SK-MEL-5 (cell line): ENCODE results near the gene ESPN. TPM values are rescaled to one million over a fixed set of nuclear protein-coding genes. Genes with fewer than 3 reads are reported as not detected.
A peak's percentile ranks its signal among the peaks of the same experiment; 100 is the strongest.

Experiments
- DNase-seq: peaks from one replicate; pipeline ENCODE4 v3.0.0-alpha.2; 2016; ENCODE audit warnings: low read depth, low spot score
- in situ Hi-C: cut with HindIII; loops from 2 replicates; pipeline ENCODE4 v1.10.0; 2016; ENCODE audit warnings: low sequenced_read_pairs, high pct_unique_total_duplicates, low pct_unique_long_range_greater_than_20kb
- total RNA-seq: library from RNA; depleted of rRNA; stranded (reverse); fragments of >200 nt; shearing (Covaris generic); gene quantifications from 2 replicates; pipeline ENCODE4 v1.2.3, GENCODE V29; 2014

Gene ESPN
- total RNA-seq, 1 experiment from 2014 or later = 0.40 TPM

DNA sequence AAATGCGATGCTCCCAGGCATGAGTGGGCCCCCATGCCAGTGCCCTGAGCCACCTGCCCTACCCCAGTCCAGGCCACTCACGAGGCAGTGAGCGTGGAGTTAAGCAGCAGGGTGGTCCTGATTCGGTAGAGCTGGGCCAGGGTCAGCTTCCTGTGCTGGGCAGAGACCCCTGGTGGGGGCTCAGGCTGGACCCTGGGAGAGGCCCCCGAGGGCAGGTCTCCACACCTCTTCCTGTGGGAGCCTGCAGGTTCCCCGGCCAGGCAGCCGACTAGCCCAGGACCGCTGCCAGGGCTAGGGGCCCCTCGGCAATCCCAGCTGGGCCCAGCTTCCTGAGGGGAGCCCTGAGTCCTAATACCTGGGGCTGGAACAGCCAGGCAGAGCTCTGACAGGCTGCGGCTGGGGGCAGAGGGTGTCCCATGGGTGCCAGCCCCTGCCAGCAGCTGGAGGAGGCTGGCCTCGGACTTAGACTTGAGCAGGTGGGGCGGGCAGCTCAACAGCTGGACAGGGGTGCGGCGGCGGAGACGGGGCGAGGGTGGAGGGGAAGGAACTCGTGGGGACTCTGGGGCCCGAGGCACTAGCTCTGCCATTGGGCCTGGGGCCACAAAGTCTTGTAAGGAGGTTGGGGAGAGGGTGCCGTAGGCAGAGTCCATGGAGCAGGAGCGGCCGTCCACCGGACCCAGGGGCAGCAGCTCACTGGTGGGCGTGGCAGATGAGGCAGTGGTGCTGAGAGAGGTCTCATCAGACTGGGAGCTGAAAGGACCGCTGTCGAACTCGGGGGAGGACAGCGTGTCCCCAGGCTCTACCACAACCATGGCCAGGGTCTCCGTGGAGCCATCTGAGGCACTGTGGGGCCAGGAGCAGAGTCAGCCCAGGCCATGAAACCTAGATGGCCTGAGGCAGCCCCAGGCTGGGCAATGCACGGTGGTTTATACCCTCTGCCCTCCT is 43.4 kb downstream of the ESPN start:
- DNase-seq = no peak
- in situ Hi-C loops = no loop called here

DNA sequence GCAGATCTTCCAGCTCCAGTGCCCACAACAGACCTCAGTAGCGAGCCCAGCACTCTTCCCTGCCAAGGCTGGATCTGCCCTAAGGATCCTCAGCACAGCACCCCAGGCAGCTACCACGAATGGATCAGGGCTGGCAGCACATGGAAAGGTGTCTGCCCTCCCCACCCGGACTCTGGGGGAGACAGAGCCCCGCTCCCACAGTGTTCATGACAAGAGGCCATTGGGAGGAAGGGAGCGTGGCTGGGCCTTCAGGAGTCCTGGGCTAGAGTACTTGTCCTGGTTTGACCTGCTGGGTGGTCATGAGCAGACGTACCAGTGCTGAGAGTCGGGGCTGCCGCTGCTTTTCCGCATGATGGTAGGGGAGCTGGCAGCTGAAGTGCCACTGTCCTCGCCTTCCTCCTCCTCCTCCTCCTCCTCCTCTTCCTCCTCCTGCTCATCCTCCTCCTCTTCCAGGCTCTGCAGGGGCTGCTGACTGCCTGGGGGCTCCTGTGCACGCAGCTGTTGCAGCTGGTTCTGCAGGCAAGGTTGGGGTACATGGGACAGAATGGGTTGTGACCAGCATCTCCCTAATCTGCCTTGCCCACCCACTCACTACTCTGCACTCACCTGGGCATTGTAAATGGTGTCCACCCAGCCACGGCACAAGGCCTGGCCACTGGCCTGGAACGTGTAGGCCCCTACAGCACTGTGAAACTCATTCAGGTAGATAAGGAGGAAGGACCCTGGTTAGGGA is 44.3 kb downstream of the ESPN start:
- in situ Hi-C loops = no loop called here
- DNase-seq = no peak

DNA sequence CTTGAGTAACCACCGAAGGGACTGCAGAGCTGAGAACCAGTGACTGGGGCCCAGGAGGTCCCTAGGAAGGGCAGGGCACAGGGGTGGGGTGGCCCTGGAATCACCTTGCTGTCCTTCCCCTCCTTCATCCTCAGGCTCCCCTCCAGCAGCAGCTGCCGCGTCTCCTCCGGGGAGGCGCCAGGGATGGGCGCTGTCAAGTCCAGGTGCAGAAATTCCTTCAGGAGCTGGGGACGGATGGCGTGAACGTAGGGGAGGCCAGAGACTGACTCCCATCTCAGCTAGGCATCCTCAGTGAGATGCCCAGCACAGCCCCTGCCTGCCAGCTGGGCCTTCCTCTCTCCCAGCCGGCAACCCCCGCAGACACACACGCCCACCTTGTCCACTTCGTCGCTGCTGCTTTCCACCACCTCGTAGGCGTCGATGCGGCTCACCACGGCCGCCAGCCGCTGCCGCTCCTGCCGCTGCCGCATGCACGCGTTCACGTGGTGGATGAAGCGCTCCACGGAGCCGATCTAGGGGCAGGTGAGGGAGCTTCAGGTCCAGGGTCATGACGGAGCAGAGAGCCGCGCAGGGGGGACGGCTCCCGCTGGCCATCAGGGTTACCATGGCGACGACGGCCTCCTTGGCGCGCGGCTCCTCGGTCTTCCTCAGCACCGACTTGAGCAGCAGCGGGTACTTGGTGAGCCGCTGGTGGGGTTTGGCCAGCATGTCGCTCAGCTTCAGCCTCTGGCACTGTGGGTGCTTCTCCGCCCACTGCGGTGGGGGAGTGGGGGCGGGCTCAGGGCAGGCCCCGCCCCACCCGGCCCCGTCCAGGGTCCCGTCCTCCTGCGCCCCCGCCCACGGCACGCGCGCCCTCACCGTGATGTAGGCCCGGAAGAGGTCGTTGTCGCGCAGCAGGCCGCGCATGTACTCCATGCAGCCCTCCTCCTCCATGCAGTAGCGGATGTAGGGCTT is 45.8 kb downstream of the ESPN start:
- no peak for DNase-seq
- in situ Hi-C loops = no loop called here

DNA sequence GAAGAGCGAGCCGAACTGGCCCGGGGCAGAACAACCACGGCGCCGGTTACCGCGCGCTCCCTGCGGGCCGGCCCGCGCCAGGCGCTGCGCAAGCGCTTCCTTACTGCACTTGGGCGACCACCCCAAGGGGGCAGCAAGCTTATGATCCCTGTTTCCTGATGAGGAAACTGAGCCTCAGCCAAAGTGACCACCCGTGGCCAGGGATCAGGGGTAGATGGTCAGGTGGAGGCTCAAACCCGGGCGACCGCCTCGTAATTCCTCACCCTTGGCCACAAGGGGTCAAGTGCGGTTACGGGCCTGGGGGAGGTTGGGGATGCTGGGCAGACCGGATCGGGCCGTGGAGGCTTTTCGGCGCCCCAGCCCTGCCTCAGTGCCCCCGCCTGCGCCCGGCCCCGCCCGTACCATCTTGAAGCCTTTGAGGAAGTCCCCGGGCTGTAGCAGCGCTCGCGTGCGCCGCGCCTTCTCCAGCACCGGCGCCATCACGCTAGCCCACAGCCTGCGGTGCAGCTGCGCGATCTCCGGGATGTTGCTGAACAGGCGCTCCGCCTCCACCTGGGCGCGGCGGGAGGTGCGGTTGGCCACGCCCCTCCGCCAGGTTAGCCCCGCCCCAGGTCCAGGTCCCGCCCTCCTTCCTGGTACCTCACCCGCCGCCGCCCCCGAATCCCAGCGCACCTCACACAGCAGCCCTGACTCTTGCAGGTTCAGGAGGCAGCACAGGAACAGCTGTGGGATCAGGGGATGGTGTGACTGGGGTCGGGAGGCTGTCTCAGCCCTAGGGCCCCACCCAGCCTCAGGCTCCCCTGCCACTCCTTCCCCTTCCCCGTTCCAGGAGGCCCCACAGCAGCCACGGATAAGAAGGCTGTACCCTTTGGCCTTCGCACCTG is 46.8 kb downstream of the ESPN start:
- DNase-seq = no peak

DNA sequence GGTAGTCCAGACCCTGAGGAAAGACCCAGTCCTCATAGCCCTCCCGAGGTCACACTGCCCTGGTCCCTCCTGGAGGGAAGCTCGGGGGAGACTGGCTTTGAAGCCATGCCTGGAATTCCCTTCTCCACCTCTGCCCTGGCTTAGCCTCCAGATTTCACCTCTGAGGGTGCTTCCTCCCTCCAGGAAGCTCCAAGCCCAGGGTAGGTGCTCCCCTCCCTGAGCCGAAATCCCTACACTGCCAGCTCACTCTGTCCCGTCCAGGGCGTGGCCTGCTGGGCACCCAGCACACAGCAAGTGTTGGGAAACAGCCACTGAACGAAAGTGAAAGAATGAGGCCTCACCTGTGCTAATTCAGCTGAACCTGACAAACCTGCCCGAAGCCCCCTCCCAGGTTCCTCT is 47.4 kb downstream of the ESPN start:
- in situ Hi-C loops = no loop called here
- DNase-seq = no peak

More for the DNA sequence above, 46.8 kb downstream of the ESPN start:
- in situ Hi-C loops = no loop called here

DNA sequence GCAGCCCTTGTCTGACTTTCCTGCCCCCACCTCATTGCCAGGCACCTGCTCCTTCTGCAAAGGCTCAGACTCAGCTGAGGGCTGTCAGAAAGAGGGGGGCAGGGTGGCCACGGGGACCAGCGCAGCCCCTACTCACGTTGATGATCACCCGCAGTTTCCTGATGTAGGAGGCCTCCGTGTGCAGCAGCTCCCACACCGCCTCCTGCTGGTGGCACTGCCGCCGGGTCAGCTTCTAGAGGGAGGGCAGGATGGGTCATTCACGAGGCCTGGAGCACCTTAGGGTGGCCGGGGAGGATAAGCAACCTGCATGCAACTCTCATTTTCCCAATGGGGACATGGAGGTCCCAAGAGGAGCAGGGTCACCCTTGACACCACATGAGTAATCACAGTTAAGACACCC is 47.8 kb downstream of the ESPN start:
- no peak for DNase-seq
- in situ Hi-C loops = no loop called here

DNA sequence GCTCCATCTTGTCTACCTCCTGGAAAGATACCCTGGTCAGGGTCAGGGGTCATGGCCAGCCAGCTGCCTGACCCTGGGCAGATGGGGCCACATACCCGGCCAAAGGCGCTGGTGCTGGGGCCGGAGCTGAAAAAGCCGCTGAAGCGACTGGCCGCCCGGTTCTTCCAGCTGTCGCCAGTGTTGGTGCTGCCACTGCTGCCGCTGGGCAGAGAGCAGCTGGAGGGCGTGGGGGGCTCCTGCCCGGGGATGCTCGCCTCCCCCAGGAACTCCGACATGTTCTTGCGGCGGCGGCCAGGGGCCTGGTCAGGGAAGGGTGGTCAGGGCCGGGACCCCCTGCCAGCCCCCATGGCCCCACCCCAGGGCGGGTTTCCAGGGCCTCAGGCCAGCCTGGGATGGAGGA is 48.6 kb downstream of the ESPN start:
- in situ Hi-C loops = no loop called here
- no peak for DNase-seq

DNA sequence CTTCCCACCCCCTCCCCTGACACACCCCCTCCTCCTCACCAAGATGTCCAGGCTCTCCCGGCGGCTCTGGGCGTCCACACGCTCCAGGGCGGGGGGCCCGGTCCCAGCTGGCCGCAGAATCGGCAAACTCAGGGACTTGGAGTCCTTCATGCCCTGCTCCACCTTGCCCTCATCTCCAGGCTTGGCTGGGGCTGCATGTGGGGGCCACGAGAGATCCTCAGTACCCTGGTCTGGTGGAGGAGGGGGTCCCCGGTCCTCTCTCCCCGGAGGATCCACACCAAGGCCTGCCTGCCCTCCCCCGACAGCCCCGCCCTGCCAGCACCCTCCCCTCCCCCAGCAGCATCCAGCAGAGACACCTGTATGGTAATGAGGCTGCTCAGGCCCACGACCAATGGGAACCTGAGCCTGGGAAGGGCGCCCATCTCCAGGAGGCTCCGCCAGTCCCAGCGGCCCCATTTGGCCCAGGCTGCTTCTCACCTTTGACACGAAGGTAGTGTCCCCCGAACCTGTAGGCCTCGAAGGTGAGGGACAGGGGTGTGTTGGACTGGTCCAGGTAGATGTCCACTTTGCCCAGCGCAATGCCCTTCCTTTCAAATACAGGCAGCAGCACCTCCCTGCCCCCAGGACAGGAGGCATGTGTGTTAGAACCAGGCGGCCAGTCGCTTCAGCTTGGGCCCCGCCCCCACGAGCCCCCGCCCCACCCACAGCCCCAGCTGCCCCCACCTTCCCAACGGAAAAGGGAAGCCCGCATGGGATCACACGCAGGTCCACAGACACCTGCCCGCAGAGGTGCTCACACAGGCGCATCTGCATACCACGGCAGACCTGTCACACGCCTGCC is 49.6 kb downstream of the ESPN start:
- in situ Hi-C loops = no loop called here

DNA sequence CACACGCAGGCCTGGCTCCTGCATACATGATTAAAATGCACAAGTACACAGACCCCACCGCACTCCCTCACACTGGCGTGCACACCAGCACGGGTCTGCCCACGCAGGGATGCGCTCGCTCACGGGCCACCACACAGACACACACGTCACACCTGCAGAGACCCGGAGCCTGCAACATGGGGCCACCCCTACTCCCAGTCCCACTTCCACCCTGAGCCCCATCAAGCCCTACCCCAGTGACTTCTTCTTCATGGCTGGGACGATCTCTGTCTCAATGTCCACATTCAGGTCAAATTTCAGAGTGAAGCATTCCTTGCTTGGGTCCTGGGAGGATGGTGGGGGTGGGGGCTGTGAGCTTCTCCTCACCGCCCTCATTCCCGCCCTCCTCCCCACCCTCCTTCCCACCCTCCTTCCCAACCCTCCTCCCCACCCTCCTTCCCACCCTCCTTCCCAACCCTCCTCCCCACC is 50.3 kb downstream of the ESPN start:
- in situ Hi-C loops = no loop called here
- DNase-seq = no peak

More for the DNA sequence above, 49.6 kb downstream of the ESPN start:
- DNase-seq = no peak

DNA sequence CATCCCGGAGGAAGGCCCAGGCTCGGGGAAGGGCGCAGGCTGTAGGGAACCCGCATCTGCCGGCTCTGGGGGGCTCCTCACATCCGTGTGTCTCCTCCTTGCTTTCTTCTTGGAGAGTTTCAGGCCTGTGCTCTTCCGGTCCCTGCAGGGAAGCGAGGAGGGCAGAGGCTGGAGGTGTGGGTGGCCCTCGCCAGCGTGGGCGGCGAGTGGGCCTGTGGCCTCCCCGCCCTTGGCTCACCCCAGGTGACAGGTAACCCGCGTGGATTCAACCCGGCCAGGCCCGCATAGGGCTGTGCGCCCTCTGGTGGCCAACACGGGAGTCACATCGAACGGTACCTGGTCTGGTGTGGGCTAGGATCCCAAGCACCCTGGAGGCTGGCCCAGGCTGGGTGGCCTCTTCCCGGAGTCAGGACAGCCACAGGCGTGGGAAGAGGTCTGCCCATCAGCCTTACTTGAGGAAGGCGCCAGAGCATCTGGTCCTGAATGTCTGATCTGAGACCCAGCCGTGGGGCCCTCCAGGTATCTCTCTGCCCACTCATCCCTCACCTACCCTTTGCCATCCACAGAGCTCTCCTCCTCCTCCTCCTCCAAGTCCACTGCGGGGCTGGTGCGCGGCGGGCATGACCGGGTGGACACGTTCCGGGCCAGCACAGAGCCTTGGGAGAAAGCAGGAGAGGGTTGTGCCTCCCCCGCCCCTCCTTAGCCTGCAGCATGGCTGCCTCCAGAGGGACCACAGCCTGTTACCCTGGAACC is 51.0 kb downstream of the ESPN start:
- peak; percentile 49 for DNase-seq
- in situ Hi-C loops = no loop called here

DNA sequence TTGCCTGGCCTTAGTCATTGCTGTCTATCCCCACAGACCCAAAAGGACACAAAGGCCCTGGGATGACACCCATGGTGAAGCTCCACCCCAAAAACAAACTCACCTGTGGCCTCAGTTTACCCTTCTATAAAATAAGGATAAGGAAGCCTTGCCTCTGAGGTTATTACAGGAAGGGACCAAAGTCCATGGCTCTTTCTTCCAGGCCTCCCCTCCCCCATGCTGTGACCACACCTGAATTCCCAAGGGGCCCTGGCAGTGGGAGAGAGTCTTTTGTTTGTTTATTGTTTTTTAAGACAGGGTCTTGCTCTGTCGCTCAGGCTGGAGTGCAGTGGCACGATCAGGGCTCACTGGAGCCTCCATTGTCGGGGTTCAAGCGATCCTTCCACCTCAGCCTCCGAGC is 51.9 kb downstream of the ESPN start:
- in situ Hi-C loops = no loop called here
- DNase-seq = no peak

DNA sequence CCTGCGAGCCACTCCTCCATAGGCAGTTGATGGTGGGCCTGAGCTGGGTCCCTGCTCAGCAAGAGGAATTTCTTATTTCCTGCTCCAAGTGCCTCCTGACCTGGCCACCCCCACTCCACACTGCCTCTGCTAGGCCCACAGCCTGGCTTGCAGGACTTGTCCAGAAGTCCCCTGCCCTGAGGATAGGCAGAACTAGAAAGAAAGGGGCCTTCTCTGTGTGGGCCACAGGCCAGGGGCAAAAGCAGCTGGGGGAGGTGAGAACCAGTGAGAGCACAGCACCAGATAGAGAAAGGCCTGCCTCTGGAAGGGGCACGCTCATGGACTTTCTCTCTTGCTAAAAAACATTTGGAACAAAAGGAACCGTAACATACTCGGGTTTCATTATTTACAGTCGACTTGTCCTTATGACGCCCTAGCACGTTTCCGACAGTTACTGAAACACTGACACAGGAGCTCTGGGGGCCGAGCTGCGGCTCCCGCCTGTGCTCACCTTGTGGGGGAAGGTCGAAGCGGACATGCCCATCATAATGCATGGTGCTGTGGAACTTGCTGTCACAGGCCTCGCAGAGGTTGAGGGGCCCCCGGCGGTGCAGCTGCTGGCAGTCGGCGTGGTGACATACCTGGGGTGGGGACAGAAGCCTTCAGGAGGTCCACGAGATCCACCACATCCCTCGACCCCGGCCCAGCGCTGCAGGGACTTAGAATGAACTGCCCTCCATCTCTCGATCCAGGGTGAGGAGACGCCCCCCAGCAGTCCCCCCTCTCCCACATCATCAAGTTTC is 52.7 kb downstream of the ESPN start:
- in situ Hi-C loops = no loop called here
- no peak for DNase-seq

DNA sequence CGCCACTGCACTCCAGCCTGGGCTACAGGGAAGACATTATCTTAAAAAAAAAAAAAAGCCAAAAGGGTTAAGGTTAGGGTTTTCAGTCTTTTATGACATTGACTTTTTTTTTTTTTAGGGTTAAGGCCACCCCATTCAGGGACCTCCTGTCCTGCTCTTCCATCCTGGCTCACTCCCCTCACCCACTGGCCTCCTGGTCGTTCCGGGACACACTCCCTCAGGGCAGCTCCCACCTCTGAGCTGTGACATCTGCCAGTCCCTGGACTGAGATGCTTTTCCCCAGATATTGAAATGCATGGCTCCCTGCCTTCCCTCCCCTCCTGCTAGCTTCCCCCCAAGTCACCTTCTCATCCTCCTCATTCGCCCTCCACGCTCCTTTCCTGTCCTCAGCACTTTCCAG is 57.2 kb downstream of the ESPN start:
- no peak for DNase-seq
- in situ Hi-C loops = no loop called here

DNA sequence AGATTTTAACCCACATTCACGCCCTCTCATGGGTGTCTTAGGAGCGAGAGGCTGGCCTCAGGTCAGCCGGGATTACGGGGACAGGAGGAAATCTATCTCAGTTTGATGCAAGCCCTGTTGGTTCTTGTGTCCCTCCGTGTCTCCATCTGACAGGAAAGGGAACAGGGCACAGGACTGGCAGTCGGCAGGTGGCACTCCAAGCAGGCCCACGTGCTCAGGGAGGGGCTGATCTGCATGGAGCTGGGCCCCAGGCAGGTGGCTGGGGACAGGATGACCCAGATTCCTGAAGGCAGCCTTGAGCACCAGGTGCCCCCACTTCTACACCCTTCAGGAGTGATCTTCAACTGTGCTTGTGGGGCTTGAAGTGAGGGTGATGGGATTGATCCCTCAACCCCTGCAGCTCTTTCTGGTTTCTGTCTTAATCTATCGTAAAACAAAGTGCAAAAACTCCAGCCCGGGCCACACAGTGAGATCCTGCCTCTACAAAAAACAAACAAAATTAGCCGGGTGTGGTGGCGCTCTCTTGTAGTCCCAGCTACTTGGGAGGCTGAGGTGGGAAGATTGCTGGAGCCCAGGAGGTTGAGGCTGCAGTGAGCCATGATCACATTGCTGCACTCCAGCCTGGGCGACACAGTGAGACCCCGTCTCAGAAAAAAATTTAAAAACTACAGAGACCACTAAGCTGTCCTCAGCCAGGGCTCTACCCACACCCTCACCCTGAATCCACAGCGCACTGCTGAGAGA is 58.6 kb downstream of the ESPN start:
- in situ Hi-C loops = no loop called here
- DNase-seq = no peak
